PC-9 (cell line): ENCODE measurements around the gene NGB.

Experiments
- EZH2 ChIP-seq: fragments of 200-600 bp; sonication (generic); IDR thresholded peaks from 2 replicates; pipeline ENCODE4 v1.8.0; 2017; ENCODE audit warnings: antibody characterized with exemption, low read depth
- TF ChIP-seq, protein P1 (sequence below): fragments of 200-600 bp; sonication (generic); conservative IDR thresholded peaks from 2 replicates; pipeline ENCODE4 v1.6.1; 2017; ENCODE audit warnings: mixed run types, antibody characterized with exemption, mild to moderate bottlenecking, moderate library complexity

DNA sequence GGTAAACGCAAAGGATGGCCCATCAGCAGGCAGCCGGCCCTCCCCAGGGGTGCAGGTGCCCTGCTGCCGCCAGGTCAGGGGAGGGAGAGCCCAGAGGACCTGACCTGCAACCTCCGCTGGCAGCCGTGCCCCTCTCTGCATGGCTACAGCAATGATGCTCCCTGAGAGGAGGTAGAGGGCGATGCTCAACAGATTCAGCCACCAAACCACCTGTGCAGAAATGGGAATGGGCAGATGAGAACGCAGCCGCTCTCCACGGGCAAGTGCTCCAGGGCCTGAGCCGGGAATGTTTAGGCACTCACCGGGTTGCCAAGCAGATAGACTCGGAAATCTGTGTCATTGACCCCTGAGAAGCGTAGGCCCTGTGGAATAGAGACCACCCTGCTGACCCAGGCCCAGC, 8.7 kb upstream of the NGB start:
- TF ChIP-seq, protein P1, sequence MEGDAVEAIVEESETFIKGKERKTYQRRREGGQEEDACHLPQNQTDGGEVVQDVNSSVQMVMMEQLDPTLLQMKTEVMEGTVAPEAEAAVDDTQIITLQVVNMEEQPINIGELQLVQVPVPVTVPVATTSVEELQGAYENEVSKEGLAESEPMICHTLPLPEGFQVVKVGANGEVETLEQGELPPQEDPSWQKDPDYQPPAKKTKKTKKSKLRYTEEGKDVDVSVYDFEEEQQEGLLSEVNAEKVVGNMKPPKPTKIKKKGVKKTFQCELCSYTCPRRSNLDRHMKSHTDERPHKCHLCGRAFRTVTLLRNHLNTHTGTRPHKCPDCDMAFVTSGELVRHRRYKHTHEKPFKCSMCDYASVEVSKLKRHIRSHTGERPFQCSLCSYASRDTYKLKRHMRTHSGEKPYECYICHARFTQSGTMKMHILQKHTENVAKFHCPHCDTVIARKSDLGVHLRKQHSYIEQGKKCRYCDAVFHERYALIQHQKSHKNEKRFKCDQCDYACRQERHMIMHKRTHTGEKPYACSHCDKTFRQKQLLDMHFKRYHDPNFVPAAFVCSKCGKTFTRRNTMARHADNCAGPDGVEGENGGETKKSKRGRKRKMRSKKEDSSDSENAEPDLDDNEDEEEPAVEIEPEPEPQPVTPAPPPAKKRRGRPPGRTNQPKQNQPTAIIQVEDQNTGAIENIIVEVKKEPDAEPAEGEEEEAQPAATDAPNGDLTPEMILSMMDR, result no peak
- TF ChIP-seq EZH2, result no peak
